Endothelial cell of umbilical vein (primary cell): ENCODE measurements around the gene MIGA2. TPM values are rescaled to one million over a fixed set of nuclear protein-coding genes. Genes with fewer than 3 reads are reported as not detected.

Source experiments
- BruUV-seq: library from RNA; stranded (reverse); fragments of 400-500 nt; replicated peaks from 2 replicates; lab custom pipeline; 2021; lab: Mats Ljungman, UMichigan
- CTCF ChIA-PET: fragments of 300-600, 350-600 bp; sonication (Branson Sonifier 250); formaldehyde crosslinking; loops from one replicate; lab custom pipeline; 2021; ENCODE audit warnings: antibody characterized with exemption, inconsistent platforms; lab: Charles Lee
- POLR2A ChIA-PET: fragments of 300-600, 350-600 bp; sonication (Branson Sonifier 250); formaldehyde crosslinking; loops from one replicate; lab custom pipeline; 2021; ENCODE audit warnings: antibody characterized with exemption, inconsistent platforms; lab: Charles Lee
- DNase-seq: peaks from one replicate; pipeline ENCODE4 v3.0.0-alpha.2; 2011; ENCODE audit warnings: low read depth, low spot score
- FAIRE-seq: peaks from 2 replicates; lab custom pipeline; 2011; peaks lifted over from hg19 to GRCh38; lab: Jason Lieb, UNC
- H2AFZ ChIP-seq: 2 replicates; pipeline ENCODE4 v1.6.0; 2012; ENCODE audit warnings: low read depth, low read length, control low read depth, inconsistent platforms
- H3K27ac ChIP-seq: 2 replicates; pipeline ENCODE4 v1.5.1; 2011; ENCODE audit warnings: low read depth, mild to moderate bottlenecking, control low read depth, low read length, moderate library complexity; ENCODE audit not compliant: insufficient read depth
- H3K27me3 ChIP-seq, 2 experiments: 2 replicates each; pipeline versions ENCODE4 v1.6.0 to v1.6.1; 2011; ENCODE audit warnings: low read length in 2 of 2, mixed read lengths in 1 of 2; ENCODE audit not compliant: control insufficient read depth in 2 of 2, insufficient read depth in 2 of 2
- H3K36me3 ChIP-seq, 2 experiments: 2 replicates in 1 of 2; 3 replicates in 1 of 2; pipeline ENCODE4 v1.5.1; 2011; ENCODE audit warnings: low read length in 2 of 2, mild to moderate bottlenecking in 1 of 2, moderate library complexity in 1 of 2; ENCODE audit not compliant: control insufficient read depth in 2 of 2, insufficient read depth in 2 of 2; ENCODE audit errors: extremely low read depth in 1 of 2
- H3K4me1 ChIP-seq: 3 replicates; pipeline ENCODE4 v1.5.1; 2011; ENCODE audit warnings: mild to moderate bottlenecking, low read length; ENCODE audit not compliant: control insufficient read depth, insufficient read depth; ENCODE audit errors: extremely low read depth
- H3K4me2 ChIP-seq: 2 replicates; pipeline ENCODE4 v1.6.1; 2011; ENCODE audit warnings: low read length, control low read depth, mixed read lengths; ENCODE audit not compliant: insufficient read depth
- H3K4me3 ChIP-seq, 3 experiments: fragments of 200-600 bp in 1 of 3; sonication (generic), shearing (Covaris generic) in 1 of 3; replicated peaks in 1 of 3; 2 replicates each; pipeline ENCODE4 v1.5.1; 2011 to 2016; ENCODE audit warnings: control low read depth in 3 of 3, low read length in 3 of 3, mild to moderate bottlenecking in 2 of 3, inconsistent platforms in 1 of 3, low read depth in 1 of 3, moderate library complexity in 1 of 3; ENCODE audit not compliant: insufficient read depth in 1 of 3
- H3K79me2 ChIP-seq: 2 replicates; pipeline ENCODE4 v1.6.0; 2012; ENCODE audit warnings: low read length, inconsistent platforms; ENCODE audit not compliant: control insufficient read depth, insufficient read depth
- H3K9ac ChIP-seq: replicated peaks from 2 replicates; pipeline ENCODE3; 2011; ENCODE audit warnings: low read length, control low read depth; ENCODE audit not compliant: insufficient read depth; ENCODE audit errors: extremely low read depth
- H3K9me1 ChIP-seq: replicated peaks from 3 replicates; pipeline ENCODE4 v1.6.0; 2011; ENCODE audit warnings: mild to moderate bottlenecking, low read length; ENCODE audit not compliant: control insufficient read depth, insufficient read depth; ENCODE audit errors: extremely low read depth
- H3K9me3 ChIP-seq: replicated peaks from 2 replicates; pipeline ENCODE4 v1.5.1; 2012; ENCODE audit warnings: low read length, inconsistent platforms; ENCODE audit not compliant: control insufficient read depth, insufficient read depth
- H4K20me1 ChIP-seq: replicated peaks from 2 replicates; pipeline ENCODE3; 2011; ENCODE audit warnings: mild to moderate bottlenecking, low read length; ENCODE audit not compliant: control insufficient read depth, insufficient read depth; ENCODE audit errors: extremely low read depth
- CTCF ChIP-seq, 2 donors: IDR thresholded peaks; 1 replicate in 1 of 2; 2 replicates in 1 of 2; pipeline ENCODE4 v1.5.1; 2011; ENCODE audit warnings: low read length in 2 of 2, mild to moderate bottlenecking in 2 of 2, moderate library complexity in 2 of 2, control low read depth in 1 of 2, inconsistent platforms in 1 of 2, low read depth in 1 of 2; ENCODE audit not compliant: insufficient read depth in 1 of 2; ENCODE audit errors: extremely low read depth in 1 of 2
- EZH2 ChIP-seq: IDR thresholded peaks from 2 replicates; pipeline ENCODE4 v1.6.1; 2012; ENCODE audit warnings: borderline replicate concordance, low read depth, mild to moderate bottlenecking, moderate library complexity, low read length, inconsistent platforms; ENCODE audit not compliant: severe bottlenecking
- FOS ChIP-seq: IDR thresholded peaks from 2 replicates; pipeline ENCODE4 v1.6.1; 2011; ENCODE audit warnings: mild to moderate bottlenecking, low read length, moderate library complexity, borderline replicate concordance; ENCODE audit not compliant: insufficient read depth
- GATA2 ChIP-seq: IDR thresholded peaks from 2 replicates; pipeline ENCODE4 v1.7.0; 2011; ENCODE audit warnings: low read depth, mild to moderate bottlenecking, moderate library complexity, mixed read lengths, low read length; ENCODE audit not compliant: insufficient read length, insufficient read depth
- JUN ChIP-seq: IDR thresholded peaks from 2 replicates; pipeline ENCODE4 v1.6.1; 2011; ENCODE audit warnings: borderline replicate concordance, low read depth; ENCODE audit not compliant: insufficient read length, insufficient read depth
- MAX ChIP-seq: IDR thresholded peaks from 2 replicates; pipeline ENCODE4 v1.6.1; 2011; ENCODE audit not compliant: insufficient read depth, insufficient read length
- MYC ChIP-seq: IDR thresholded peaks from one replicate; pipeline ENCODE4 v1.6.1; 2011; ENCODE audit warnings: mild to moderate bottlenecking, low read depth, low read length
- POLR2A ChIP-seq: IDR thresholded peaks from 2 replicates; pipeline ENCODE4 v1.6.1; 2012; ENCODE audit warnings: low read depth, mild to moderate bottlenecking, control low read depth, low read length
- POLR2AphosphoS5 ChIP-seq: IDR thresholded peaks from 2 replicates; pipeline ENCODE4 v1.6.1; 2012; ENCODE audit warnings: low read depth, mild to moderate bottlenecking, control low read depth, low read length, moderate library complexity; ENCODE audit not compliant: insufficient read depth
- dilution Hi-C: fragments of 300-500 bp; cut with MboI; formaldehyde crosslinking; loops from one replicate; pipeline ENCODE4 v1.15.0; 2019; ENCODE audit warnings: low sequenced_read_pairs; ENCODE audit not compliant: extremely low pct_ligation_motif_present
- intact Hi-C: fragments of 100-400 bp; cut with micrococcal nuclease; formaldehyde crosslinking; loops from one replicate; pipeline ENCODE4 v1.10.0; 2022
- polyA plus RNA-seq, 4 experiments: library from polyadenylated mRNA; depleted of rRNA in 3 of 4; stranded (reverse) in 3 of 4; unstranded in 1 of 4; fragments of >200 nt; gene quantifications; 2 replicates each; pipeline versions ENCODE4 v1.2.1 to v1.2.3, GENCODE V29; 2011 to 2012; ENCODE audit warnings: missing spikeins in 1 of 4
- total RNA-seq: library from RNA; stranded (reverse); gene quantifications from 2 replicates; pipeline ENCODE4 v1.2.3, GENCODE V29; 2021

MIGA2 gene
- total and polyA plus RNA-seq, 2 donors (not counting 3 experiments of a cell fraction or from before 2014, with no cell fraction given): 27.7 to 28.0 TPM

- no peaks in the 10 kb centered on the region for H4K20me1 ChIP-seq
- no peak overlapping the region for H2AFZ ChIP-seq
- ChIA-PET POLR2A (no interaction called here), CTCF (no interaction called here)
- DNase-seq (no peak), FAIRE-seq (no peak)
- H3K27ac ChIP-seq: no peak overlapping the region
- BruUV-seq: no TSS peak
- intact Hi-C loops (no loop called here), dilution Hi-C loops (no loop called here)
- H3K79me2 ChIP-seq: peaks cover 7% of the 10 kb centered on the region
- H3K36me3 ChIP-seq: peaks cover 0 to 17% of the 10 kb centered on the region in 2 experiments
- H3K4me3 ChIP-seq: no peak overlapping the region
- H3K9ac ChIP-seq: no peak overlapping the region
- TF ChIP-seq GATA2: no peak
- TF ChIP-seq MYC: no peak
- TF ChIP-seq JUN: no peak
- TF ChIP-seq CTCF (IDR thresholded peaks at IDR 0.05; ENCODE audit: extremely low read depth in 1 of 2, insufficient read depth in 1 of 2, low read depth in 1 of 2, low read length in 2 of 2): no peak
- TF ChIP-seq POLR2A: no peak
- TF ChIP-seq EZH2: no peak
- TF ChIP-seq MAX: no peak
- TF ChIP-seq POLR2AphosphoS5: no peak
- TF ChIP-seq FOS: no peak
- no peaks in the 10 kb centered on the region for H3K9me3 ChIP-seq
- no peaks in the 10 kb centered on the region for H3K27me3 ChIP-seq
- H3K9me1 ChIP-seq: no peaks in the 10 kb centered on the region
- peaks cover 8% of the 10 kb centered on the region for H3K4me1 ChIP-seq
- no peak overlapping the region for H3K4me2 ChIP-seq
Measured at GRCh38 chr9:129042016-129042415, 5.6 kb downstream of the MIGA2 start.
